Activated T-helper 1 cell treated with Interleukin-2 at 50 U/mL for 16 hours (primary cell): Measurements from ENCODE around the gene EIF4EBP2.

Source experiments
- DNase-seq: peaks from one replicate; pipeline ENCODE4 v3.0.0-alpha.2; 2020; ENCODE audit warnings: low read depth

The EIF4EBP2 gene

GRCh38 chr10:70461397-70462348 lies 57.7 kb downstream of the EIF4EBP2 start:
- no peak for DNase-seq

- DNase-seq: no peak
Measured at GRCh38 chr10:70462349-70462984, 58.5 kb downstream of the EIF4EBP2 start.

- DNase-seq: no peak
Measured at GRCh38 chr10:70465278-70465677, 61.3 kb downstream of the EIF4EBP2 start.

- DNase-seq: no peak
Measured at GRCh38 chr10:70465832-70466231, 61.9 kb downstream of the EIF4EBP2 start.

GRCh38 chr10:70466951-70467350 lies 63.0 kb downstream of the EIF4EBP2 start:
- DNase-seq: no peak

GRCh38 chr10:70472799-70473454 lies 69.0 kb downstream of the EIF4EBP2 start:
- DNase-seq: no peak

- no peak for DNase-seq
Measured at GRCh38 chr10:70474780-70475179, 70.8 kb downstream of the EIF4EBP2 start.

- DNase-seq: no peak
Measured at GRCh38 chr10:70475661-70476060, 71.7 kb downstream of the EIF4EBP2 start.

- DNase-seq: no peak
Measured at GRCh38 chr10:70476249-70477035, 72.5 kb downstream of the EIF4EBP2 start.

GRCh38 chr10:70477661-70478162 lies 73.8 kb downstream of the EIF4EBP2 start:
- DNase-seq: peak; percentile 64
